Osteocyte (in vitro differentiated cells): ENCODE data around the gene LRRC51. TPM values are rescaled to one million over a fixed set of nuclear protein-coding genes. Genes with fewer than 3 reads are reported as not detected.
"Not testable (repeated sequence)": the region's sequence is repeated elsewhere in the genome, so short reads cannot be mapped to it uniquely, and the experiment has no call there.

ENCODE experiments used
- DNase-seq: peaks from one replicate; pipeline ENCODE4 v3.0.0; 2021; ENCODE audit warnings: mixed read lengths; ENCODE audit not compliant: unreplicated experiment; ENCODE audit errors: extremely low spot score
- H3K27ac Mint-ChIP-seq: one replicate; pipeline ENCODE4 v1.8.0; 2021; ENCODE audit warnings: mild to moderate bottlenecking, mixed read lengths; ENCODE audit not compliant: unreplicated experiment
- H3K27me3 Mint-ChIP-seq: one replicate; pipeline ENCODE4 v1.8.0; 2021; ENCODE audit warnings: mixed read lengths; ENCODE audit not compliant: unreplicated experiment
- H3K36me3 Mint-ChIP-seq: one replicate; pipeline ENCODE4 v1.8.0; 2021; ENCODE audit warnings: mixed read lengths; ENCODE audit not compliant: unreplicated experiment
- H3K4me1 Mint-ChIP-seq: one replicate; pipeline ENCODE4 v1.8.0; 2021; ENCODE audit warnings: mixed read lengths; ENCODE audit not compliant: unreplicated experiment
- H3K4me3 Mint-ChIP-seq: one replicate; pipeline ENCODE4 v1.8.0; 2021; ENCODE audit warnings: mild to moderate bottlenecking, moderate library complexity, mixed read lengths; ENCODE audit not compliant: unreplicated experiment
- H3K9me3 Mint-ChIP-seq: one replicate; pipeline ENCODE4 v1.8.0; 2021; ENCODE audit warnings: mixed read lengths; ENCODE audit not compliant: unreplicated experiment
- CTCF ChIP-seq: fragments of 200-600 bp; sonication (generic); IDR thresholded peaks from 2 replicates; pipeline ENCODE4 v1.5.0; 2021; ENCODE audit warnings: antibody characterized with exemption, mild to moderate bottlenecking, moderate library complexity
- microRNA-seq: library from miRNA; unstranded; fragments of <30 nt; microRNA quantifications from one replicate; pipeline ENCODE4 v1.1.0, GENCODE V29; 2020; ENCODE audit not compliant: unreplicated experiment
- total RNA-seq: library from RNA; stranded (reverse); gene quantifications from 2 replicates; pipeline ENCODE4 v1.2.1, GENCODE V29; 2021

LRRC51 gene
- total RNA-seq, 1 donor from 2014 or later = 9.1 TPM

- Mint-ChIP-seq H3K9me3 (no peaks in the 10 kb centered on the region), H3K36me3 (no peaks in the 10 kb centered on the region), H3K4me3 (no peak overlapping the region), H3K27me3 (peaks cover 20% of the 10 kb centered on the region), H3K4me1 (no peaks in the 10 kb centered on the region), H3K27ac (no peak overlapping the region)
- TF ChIP-seq CTCF = no peak
- no peak for DNase-seq
Measured at GRCh38 chr11:72141066-72141465, 60.4 kb downstream of the LRRC51 start.

- not testable (repeated sequence) for H3K9me3 Mint-ChIP-seq
Measured at GRCh38 chr11:72142086-72142485, 61.4 kb downstream of the LRRC51 start.

DNA sequence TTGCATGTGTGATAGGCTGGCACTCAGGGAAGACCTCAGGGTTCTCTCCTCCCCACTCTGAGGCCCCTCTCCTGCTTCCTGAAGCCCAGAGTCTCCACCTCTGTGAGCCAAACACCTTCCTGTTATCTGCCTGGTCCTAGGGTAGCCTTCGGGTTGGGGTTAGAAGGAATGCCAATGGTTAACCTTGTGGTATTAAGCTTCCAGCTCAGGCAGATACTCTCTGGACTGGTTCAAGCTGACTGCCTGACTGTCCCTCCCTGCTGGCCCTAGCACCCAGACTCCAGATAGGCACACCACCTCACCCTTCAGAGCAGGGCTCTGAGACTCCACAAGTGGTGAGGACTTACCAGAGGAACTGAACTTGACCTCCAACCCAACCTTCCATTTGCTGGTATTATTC lies 61.9 kb downstream of the LRRC51 start:
- not testable (repeated sequence) for H3K9me3 Mint-ChIP-seq, H3K4me1 Mint-ChIP-seq, H3K27ac Mint-ChIP-seq, H3K4me3 Mint-ChIP-seq, DNase-seq, H3K36me3 Mint-ChIP-seq
- peaks cover 25% of the 10 kb centered on the region for H3K27me3 Mint-ChIP-seq

More at GRCh38 chr11:72142086-72142485, 61.4 kb downstream of the LRRC51 start:
- not testable (repeated sequence) for H3K4me1 Mint-ChIP-seq, DNase-seq, H3K36me3 Mint-ChIP-seq, H3K27ac Mint-ChIP-seq, H3K4me3 Mint-ChIP-seq
- H3K27me3 Mint-ChIP-seq = peaks cover 24% of the 10 kb centered on the region

GRCh38 chr11:72144807-72145565 lies 64.3 kb downstream of the LRRC51 start:
- H3K9me3 Mint-ChIP-seq = no peaks in the 10 kb centered on the region
- no peaks in the 10 kb centered on the region for H3K36me3 Mint-ChIP-seq
- no peak for DNase-seq
- no peak overlapping the region for H3K27ac Mint-ChIP-seq
- H3K4me3 Mint-ChIP-seq = no peak overlapping the region
- no peak for TF ChIP-seq CTCF
- H3K27me3 Mint-ChIP-seq = peaks cover 25% of the 10 kb centered on the region
- H3K4me1 Mint-ChIP-seq = no peaks in the 10 kb centered on the region

Small RNAs within 50 kb of the gene (microRNA-seq; reads per million reads assigned to microRNA genes)
- gene MIR3165 = not detected

Other genes with a start within 250 kb of the LRRC51 start
- not detected in 2 replicates for gene DEFB108B, start 247.7 kb upstream of the LRRC51 start, total RNA-seq
- gene DEFB131B, start 202.4 kb upstream of the LRRC51 start, total RNA-seq = not detected in 2 replicates
- 9.4 and 11.8 TPM in 2 replicates for gene XNDC1N, start 152.3 kb upstream of the LRRC51 start, total RNA-seq
- gene RNF121, start 151.8 kb upstream of the LRRC51 start, total RNA-seq = 44.9 and 46.7 TPM in 2 replicates
- 8.8 and 9.6 TPM in 2 replicates for gene IL18BP, start 81.9 kb upstream of the LRRC51 start, total RNA-seq
- gene NUMA1, start 308 bp upstream of the LRRC51 start, total RNA-seq = 238 and 247 TPM in 2 replicates
- gene LAMTOR1, start 22.4 kb downstream of the LRRC51 start, total RNA-seq = 95.4 and 96.8 TPM in 2 replicates
- not detected in 2 replicates for gene TOMT, start 25.1 kb downstream of the LRRC51 start, total RNA-seq
- 32.1 and 32.3 TPM in 2 replicates for gene ANAPC15, start 31.8 kb downstream of the LRRC51 start, total RNA-seq
- not detected in 2 replicates for gene FOLR3, start 54.9 kb downstream of the LRRC51 start, total RNA-seq
- gene FOLR1, start 111.3 kb downstream of the LRRC51 start, total RNA-seq = not detected in 2 replicates
- not detected in 2 replicates for gene FOLR2, start 135.9 kb downstream of the LRRC51 start, total RNA-seq
- 259 and 289 TPM in 2 replicates for gene INPPL1, start 143.9 kb downstream of the LRRC51 start, total RNA-seq
- not detected in 2 replicates for gene PHOX2A, start 163.3 kb downstream of the LRRC51 start, total RNA-seq